Right cardiac atrium (tissue), 5 donors: ENCODE measurements around the gene PLEKHA8. TPM values are rescaled to one million over a fixed set of nuclear protein-coding genes. Genes with fewer than 3 reads are reported as not detected.

Experiments used
- ATAC-seq, 2 donors: fragments of 200-7000 bp; cut with Tn5 transposase; one replicate each; pipeline versions ENCODE4 v1.8.0 to v1.9.1; 2020; ENCODE audit warnings: moderate library complexity in 2 of 2, mild to moderate bottlenecking in 1 of 2
- DNase-seq, 3 donors: peaks; one replicate each; pipeline ENCODE4 v3.0.0-alpha.2; 2020
- H3K27ac ChIP-seq: one replicate; pipeline ENCODE4 v1.5.1; 2013; ENCODE audit warnings: mild to moderate bottlenecking, low read length, control low read depth, moderate library complexity
- H3K27me3 ChIP-seq: one replicate; pipeline ENCODE4 v1.6.1; 2013; ENCODE audit not compliant: control insufficient read depth, insufficient read depth
- H3K4me1 ChIP-seq: one replicate; pipeline ENCODE4 v1.6.1; 2013; ENCODE audit warnings: low read length; ENCODE audit not compliant: control insufficient read depth, insufficient read depth
- H3K4me3 ChIP-seq: one replicate; pipeline ENCODE4 v1.5.1; 2013; ENCODE audit warnings: low read length, control low read depth
- H3K9me3 ChIP-seq: one replicate; pipeline ENCODE4 v1.6.1; 2013; ENCODE audit warnings: low read length; ENCODE audit not compliant: control insufficient read depth
- WGBS: extraction: QIAGEN DNeasy Blood & Tissue Kit; methylation state at CpG from one replicate; pipeline ENCODE4 v1.1.7; 2013; 5-methylcytosine and 5-hydroxymethylcytosine counted together
- intact Hi-C, 4 donors: fragments of 100-400 bp; cut with DNase I; formaldehyde crosslinking; loops; one replicate each; pipeline versions ENCODE4 v1.11.0 to v1.14.0; 2022 to 2023
- polyA plus RNA-seq: library from polyadenylated mRNA; stranded (reverse); fragments of 200-250 nt; gene quantifications from one replicate; pipeline ENCODE4 v1.2.3, GENCODE V29; 2013
- total RNA-seq, 4 donors: library from RNA; stranded (reverse); fragmentation: NEBNext Ultra II Directional; extraction: Animal tissue kit (Norgen Biotek cat#: 25700); gene quantifications; one replicate each; pipeline ENCODE4 v1.2.1, GENCODE V29; 2021
- donor health status: healthy with polysubstance abuse.
- donor health status: DM: no; HTN: yes; CAD: no.
- donor health status: DM: no; HTN: no; CAD: no.
- donor health status: DM: no; HTN: yes; CAD: no; lungs with severe emphysema.
- donor health status: DM: yes; HTN: yes; CAD: no.

Gene PLEKHA8
- total and polyA plus RNA-seq, 5 donors, result 1.7 to 5.6 (median 4.3) TPM

DNA sequence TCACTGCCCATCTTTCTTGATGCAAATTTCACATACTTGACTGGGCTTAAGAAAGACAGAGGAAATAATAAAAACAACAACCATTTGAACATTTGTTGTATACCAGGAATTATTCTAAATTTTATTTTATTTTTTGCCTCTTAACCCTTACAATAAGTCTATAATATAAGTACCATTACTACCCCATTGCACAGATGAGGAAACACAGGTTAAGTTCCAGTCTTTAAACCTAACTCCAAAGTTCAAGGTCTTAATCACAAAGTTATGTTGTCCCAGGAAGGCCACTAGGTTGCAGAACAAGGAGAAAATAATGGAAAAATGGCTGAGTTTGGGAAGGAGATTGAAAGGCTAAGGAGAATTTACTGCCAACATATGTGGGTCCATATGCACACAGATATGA, 5.2 kb upstream of the PLEKHA8 start:
- intact Hi-C loops, result no loop called here
- ATAC-seq (no peak), DNase-seq (no peak)
- no peak overlapping the region for H3K27ac ChIP-seq
- H3K4me3 ChIP-seq, result no peak overlapping the region
- no peaks in the 10 kb centered on the region for H3K4me1 ChIP-seq
- no peaks in the 10 kb centered on the region for H3K27me3 ChIP-seq
- no peaks in the 10 kb centered on the region for H3K9me3 ChIP-seq

DNA sequence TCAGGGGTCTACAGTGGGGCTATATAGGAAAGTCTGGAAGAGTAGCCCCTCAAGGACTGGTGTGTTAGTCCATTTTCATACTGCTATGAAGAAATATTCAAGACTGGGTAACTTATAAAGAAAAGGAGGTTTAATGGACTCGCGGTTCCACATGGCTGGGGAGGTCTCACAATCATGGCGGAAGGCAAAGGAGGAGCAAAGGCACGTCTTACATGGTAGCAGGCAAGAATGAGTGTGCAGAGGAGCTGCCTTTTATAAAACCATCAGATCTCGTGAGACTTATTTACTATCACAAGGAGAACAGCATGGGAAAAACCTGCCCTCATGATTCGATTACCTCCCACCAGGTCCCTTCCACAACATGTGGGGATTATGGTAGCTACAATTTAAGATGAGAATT, 4.7 kb upstream of the PLEKHA8 start:
- no peak overlapping the region for H3K27ac ChIP-seq
- 98% methylated on average over 6 of the region's 6 CpGs for WGBS
- no peak overlapping the region for H3K4me3 ChIP-seq
- H3K27me3 ChIP-seq, result no peaks in the 10 kb centered on the region
- H3K4me1 ChIP-seq, result no peaks in the 10 kb centered on the region
- intact Hi-C loops, result no loop called here
- no peaks in the 10 kb centered on the region for H3K9me3 ChIP-seq
- ATAC-seq (no peak), DNase-seq (no peak)

DNA sequence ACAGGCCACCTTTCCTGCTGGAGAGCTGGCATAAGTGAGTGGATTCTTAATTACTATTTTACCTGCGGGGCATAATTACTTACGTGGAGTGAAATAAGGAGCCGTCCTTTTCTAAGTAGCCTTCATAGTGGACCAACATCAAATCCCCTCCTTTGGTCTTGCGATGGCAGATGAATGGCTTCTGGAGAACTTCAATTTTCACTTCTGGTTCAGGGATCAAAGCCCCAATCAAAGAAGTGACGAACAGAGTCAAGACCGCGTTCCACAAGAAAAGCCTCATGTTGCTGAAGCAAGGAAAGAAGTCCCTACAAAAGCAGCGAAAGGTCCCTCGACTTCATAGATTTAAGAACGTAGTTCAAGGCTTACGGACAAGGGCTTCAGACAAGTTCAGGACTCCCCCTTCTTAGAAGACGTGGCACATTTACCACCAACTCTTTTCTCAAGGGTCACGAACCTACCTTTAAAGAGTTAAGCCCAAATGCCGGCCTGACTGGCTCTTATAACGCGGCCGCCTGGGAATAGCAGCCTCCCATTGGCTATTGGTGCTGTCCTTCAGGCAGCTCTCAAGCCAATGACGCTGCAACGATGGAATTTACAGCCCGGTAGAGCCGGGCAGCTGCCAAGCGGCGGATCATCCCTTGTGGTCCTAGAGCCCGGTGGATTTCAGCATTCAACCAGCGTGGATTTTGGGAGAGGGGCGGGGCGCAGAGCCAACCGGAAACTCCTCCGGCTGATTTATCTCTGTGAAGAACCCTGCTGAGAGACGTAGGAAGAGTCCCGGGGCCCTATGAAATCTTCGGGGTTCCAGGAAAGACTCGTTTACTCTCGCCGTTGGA, 1.8 kb upstream of the PLEKHA8 start, which contains the start of gene FKBP14:
Gene FKBP14 (minus strand): TSS at position 474 of the 836 bp plus-strand sequence. CDS start 194 bp downstream, at position 280.
- Histone ChIP-seq H3K4me1 (no peaks in the 10 kb centered on the region), H3K4me3 (peak within 1 kb of the TSS; percentile 96), H3K27ac (peak within 1 kb of the TSS; percentile 88), H3K27me3 (no peaks in the 10 kb centered on the region), H3K9me3 (no peaks in the 10 kb centered on the region)
- ATAC-seq (peak; percentile 96), DNase-seq (peak; percentile 97 to 99 (median 98))
- under 1% methylated on average over 35 of the region's 35 CpGs for WGBS
- intact Hi-C loops, result no loop called here

DNA sequence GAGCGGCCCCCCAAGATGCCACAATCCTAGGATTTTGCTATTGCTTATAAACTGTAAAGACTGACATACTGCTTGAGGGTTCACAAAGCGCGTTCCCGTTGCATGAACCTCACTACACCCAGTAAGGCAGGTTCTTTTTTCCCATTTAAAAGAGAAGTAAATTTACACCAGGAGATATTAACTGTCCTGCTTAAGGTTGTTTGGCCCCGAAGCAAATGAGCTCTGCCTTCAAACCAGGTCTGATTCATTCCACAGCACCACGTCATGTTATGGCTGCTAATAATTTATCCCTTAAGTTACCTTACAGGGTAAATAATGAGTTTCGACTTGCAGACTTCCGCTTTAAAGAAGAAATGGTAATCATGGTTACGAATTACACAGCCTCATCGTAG, 1.2 kb upstream of the PLEKHA8 start:
- peak overlapping the region; percentile 96 for H3K4me3 ChIP-seq
- WGBS, result 2% methylated on average over 10 of the region's 10 CpGs
- no peaks in the 10 kb centered on the region for H3K9me3 ChIP-seq
- peak overlapping the region; percentile 88 for H3K27ac ChIP-seq
- no peaks in the 10 kb centered on the region for H3K27me3 ChIP-seq
- peak; percentile 1 to 3 for ATAC-seq
- DNase-seq, result peak in 1 of 3 donors; percentile 46
- no peaks in the 10 kb centered on the region for H3K4me1 ChIP-seq
- intact Hi-C loops, result no loop called here

DNA sequence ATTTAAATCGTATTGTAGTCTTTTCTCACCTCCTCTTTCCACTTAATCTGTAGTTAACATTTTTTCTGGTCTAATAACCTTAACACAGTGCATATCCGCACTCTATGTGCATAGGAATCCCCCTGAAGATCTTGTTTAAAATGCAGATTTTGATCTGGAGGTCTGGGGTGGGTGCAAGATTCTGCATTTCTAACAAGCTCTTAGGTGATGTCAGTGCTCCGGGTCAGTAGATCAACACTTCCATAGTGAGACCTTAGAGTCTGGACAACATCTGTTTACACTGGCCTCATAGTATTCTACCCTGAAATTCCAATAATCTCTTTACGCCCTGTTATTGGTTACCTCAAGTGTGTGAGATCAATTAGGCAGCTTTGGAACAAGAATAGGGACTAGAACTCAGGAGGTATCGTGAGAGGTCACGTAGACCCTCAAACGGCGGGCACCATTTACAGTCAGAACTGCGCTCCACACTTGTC, 434 bp upstream of the PLEKHA8 start:
- 3% methylated on average over 9 of the region's 9 CpGs for WGBS
- intact Hi-C loops, result no loop called here
- peak overlapping the region; percentile 49 for H3K27ac ChIP-seq
- peak overlapping the region; percentile 96 for H3K4me3 ChIP-seq
- no peaks in the 10 kb centered on the region for H3K4me1 ChIP-seq
- no peak for DNase-seq
- peak in 1 of 2 donors; percentile 1 for ATAC-seq
- no peaks in the 10 kb centered on the region for H3K9me3 ChIP-seq
- H3K27me3 ChIP-seq, result no peaks in the 10 kb centered on the region

DNA sequence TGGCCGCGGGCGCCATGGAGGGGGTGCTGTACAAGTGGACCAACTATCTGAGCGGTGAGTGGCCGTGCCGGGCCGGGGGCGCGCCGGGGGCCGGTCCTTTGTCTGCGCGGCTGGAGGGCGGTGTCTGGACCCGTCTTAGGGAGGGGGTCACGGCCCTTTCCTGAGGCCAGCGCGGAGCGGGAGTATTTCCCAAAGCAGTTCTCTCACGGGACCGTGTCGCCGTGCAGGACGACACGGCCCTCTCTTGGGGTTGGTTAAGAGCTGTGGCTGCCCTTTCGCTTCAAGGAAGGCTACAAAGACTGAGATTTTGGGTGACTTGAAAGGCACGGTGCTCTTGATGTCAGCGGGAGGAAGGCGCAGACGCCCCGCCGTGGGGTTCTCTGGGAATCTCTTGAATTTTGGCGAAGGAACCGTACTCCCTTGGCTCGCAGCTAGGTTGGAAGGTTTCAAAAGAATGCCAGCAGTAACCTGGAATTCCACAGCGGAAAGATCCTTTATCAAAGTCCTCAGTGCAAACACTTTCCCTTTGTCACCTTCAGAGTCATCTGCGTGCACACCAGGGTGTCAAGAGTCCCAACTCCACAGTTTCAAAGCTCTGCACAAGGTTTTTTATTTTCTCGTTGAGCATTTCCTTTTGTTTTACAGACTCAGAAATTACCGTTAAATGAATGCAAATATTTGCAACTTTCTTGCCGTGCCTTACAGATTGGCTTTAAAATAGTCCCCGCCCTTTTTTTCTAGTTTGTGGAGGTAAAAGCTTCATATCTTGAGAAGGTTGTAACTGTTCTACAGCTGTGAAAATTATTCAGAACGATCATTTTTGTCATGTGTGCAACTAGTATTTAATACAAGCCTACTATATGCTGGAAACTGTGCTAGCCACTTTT, 780 bp downstream of the PLEKHA8 start:
- DNase-seq (peak in 2 of 3 donors; percentile 61 to 84), ATAC-seq (peak in 1 of 2 donors; percentile 50)
- H3K4me3 ChIP-seq, result peak overlapping the region; percentile 96
- H3K9me3 ChIP-seq, result no peaks in the 10 kb centered on the region
- WGBS, result under 1% methylated on average over 42 of the region's 42 CpGs
- H3K27ac ChIP-seq, result peak overlapping the region; percentile 82
- intact Hi-C loops, result no loop called here
- no peaks in the 10 kb centered on the region for H3K4me1 ChIP-seq
- H3K27me3 ChIP-seq, result no peaks in the 10 kb centered on the region

DNA sequence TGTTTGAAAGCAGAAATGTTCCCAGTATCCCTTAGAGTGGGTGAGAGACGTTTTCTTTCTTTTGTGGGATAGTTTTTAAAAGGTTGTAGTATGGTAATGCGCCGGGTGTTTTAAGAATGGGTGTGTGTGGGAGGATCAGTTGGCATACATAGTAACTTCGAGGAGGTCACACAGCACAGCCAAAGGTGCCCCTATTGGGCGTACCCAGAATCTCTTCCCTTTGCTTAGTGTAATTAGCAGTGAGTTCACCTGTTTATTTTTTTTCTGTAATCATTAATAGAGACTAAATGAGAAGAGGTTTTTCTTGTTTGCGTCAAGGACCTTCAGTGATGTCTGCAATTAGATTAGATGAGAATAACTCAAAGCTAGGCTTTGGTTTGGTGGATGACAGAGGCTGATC, 1.5 kb downstream of the PLEKHA8 start:
- DNase-seq (no peak), ATAC-seq (no peak)
- intact Hi-C loops, result no loop called here
- no peak overlapping the region for H3K27ac ChIP-seq
- H3K27me3 ChIP-seq, result no peaks in the 10 kb centered on the region
- H3K4me3 ChIP-seq, result peak overlapping the region; percentile 96
- H3K4me1 ChIP-seq, result no peaks in the 10 kb centered on the region
- 26% methylated on average over 6 of the region's 6 CpGs for WGBS
- H3K9me3 ChIP-seq, result no peaks in the 10 kb centered on the region

DNA sequence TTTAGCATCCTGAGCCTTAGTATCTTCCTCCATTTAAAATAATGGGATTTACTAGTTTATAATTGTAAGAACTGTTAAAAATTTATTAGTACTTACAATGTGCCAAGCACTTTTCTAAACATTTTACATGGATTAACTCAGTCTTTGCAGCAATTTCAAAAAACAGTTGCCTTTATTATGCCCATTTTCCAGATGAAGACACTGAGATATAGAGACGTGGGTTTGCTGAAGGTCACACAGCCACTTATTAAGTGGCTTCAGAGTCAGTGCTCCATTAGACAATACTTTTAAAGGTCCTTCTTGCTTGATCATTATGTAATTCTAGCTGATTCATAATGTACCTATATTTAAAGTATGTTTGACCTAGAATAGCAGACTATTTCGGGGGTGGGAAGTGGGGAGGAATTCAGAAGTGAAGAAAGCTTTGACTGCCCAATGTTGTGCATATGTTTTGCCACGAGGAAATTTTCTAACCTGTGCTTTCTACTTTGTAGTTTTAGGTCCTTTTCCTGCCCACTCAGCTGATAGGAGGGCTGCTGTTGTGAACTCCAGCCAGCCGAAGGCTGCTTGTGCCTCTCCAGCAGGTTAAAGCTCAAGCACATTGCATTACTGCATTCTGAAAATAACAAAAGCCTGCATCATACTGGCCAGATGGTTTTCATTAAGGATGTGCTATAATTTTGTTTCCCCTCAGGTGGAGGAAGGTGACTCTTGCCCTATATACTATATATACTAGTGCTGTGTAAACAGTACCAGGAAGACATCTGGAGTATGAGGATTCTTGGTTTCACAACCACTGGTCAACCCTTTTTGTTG, 4.3 kb downstream of the PLEKHA8 start:
- Histone ChIP-seq H3K4me3 (no peak overlapping the region), H3K27me3 (no peaks in the 10 kb centered on the region), H3K4me1 (no peaks in the 10 kb centered on the region), H3K9me3 (no peaks in the 10 kb centered on the region), H3K27ac (no peak overlapping the region)
- ATAC-seq (no peak), DNase-seq (no peak)
- intact Hi-C loops, result no loop called here
- 50% methylated on average over 4 of the region's 4 CpGs for WGBS

DNA sequence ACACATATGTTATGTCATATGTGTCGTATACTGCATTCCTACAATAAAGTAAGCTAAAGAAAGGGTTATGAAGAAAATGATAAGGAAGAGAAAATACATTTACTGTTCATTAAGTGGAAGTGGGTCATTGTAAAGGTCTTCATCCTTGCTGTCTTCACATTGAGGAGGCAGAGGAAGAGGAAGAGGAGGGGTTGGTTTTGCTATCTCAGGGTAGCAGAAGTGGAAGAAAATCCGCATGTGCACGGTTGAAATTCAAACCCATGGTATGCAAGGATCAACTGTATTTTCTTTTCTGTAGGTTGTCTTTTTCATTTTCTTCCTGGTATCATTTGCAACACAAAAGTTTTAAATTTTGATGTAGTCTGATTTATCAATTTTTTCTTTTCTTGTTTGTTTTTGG, 6.3 kb downstream of the PLEKHA8 start:
- DNase-seq (no peak), ATAC-seq (no peak)
- Histone ChIP-seq H3K4me1 (no peaks in the 10 kb centered on the region), H3K27me3 (no peaks in the 10 kb centered on the region), H3K4me3 (no peak overlapping the region), H3K27ac (no peak overlapping the region), H3K9me3 (no peaks in the 10 kb centered on the region)
- WGBS, result 87% methylated on average over 3 of the region's 3 CpGs
- intact Hi-C loops, result no loop called here

DNA sequence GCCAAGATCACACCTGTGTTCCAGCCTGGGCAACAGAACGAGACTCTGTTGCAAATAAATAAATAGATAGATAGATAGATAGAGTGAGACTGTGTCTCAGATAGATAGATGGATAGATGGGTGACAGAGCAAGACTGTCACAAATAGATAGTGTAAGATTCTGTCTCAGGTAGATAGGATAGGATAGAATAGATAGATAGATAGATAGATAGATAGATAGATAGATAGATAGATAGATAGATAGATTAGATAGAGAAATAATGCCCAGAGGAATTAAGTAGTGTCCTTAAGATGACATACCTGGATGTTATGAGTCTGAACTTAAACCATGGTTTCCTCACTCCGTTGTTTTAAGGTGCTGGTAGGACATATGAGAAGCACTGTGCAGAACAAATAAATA, 8.0 kb downstream of the PLEKHA8 start:
- 96% methylated on average over 2 of the region's 2 CpGs for WGBS
- Histone ChIP-seq H3K9me3 (no peaks in the 10 kb centered on the region), H3K27me3 (no peaks in the 10 kb centered on the region), H3K4me1 (no peaks in the 10 kb centered on the region), H3K4me3 (no peak overlapping the region), H3K27ac (no peak overlapping the region)
- intact Hi-C loops, result no loop called here
- DNase-seq (no peak), ATAC-seq (no peak)
